Left hindlimb (tissue), 1 donor: ENCODE data around the gene GSX1.
"Not testable (repeated sequence)": the region's sequence is repeated elsewhere in the genome, so short reads cannot be mapped to it uniquely, and the experiment has no call there.

Experiments
- DNase-seq: peaks from one replicate; pipeline ENCODE4 v3.0.0-alpha.2; 2018

GSX1 gene

GRCh38 chr13:27792393-27793218 lies at the start of gene GSX1:
TSS of gene GSX1 (plus strand) at chr13:27792483. CDS start at chr13:27792691, 208 bp downstream.
- peak; percentile 77 for DNase-seq

GRCh38 chr13:27744801-27745200 lies 47.5 kb upstream of the GSX1 start:
- no peak for DNase-seq

GRCh38 chr13:27745301-27745700 lies 47.0 kb upstream of the GSX1 start:
- no peak for DNase-seq

- DNase-seq = not testable (repeated sequence)
Measured at GRCh38 chr13:27748143-27748542, 44.1 kb upstream of the GSX1 start.

- no peak for DNase-seq
Measured at GRCh38 chr13:27751953-27752532, 40.2 kb upstream of the GSX1 start.

- DNase-seq = no peak
Measured at GRCh38 chr13:27765650-27766049, 26.6 kb upstream of the GSX1 start.

- DNase-seq = no peak
Measured at GRCh38 chr13:27770809-27771208, 21.5 kb upstream of the GSX1 start.

- DNase-seq = no peak
Measured at GRCh38 chr13:27772651-27773425, 19.4 kb upstream of the GSX1 start.

- DNase-seq = no peak
Measured at GRCh38 chr13:27774169-27774568, 18.1 kb upstream of the GSX1 start.

GRCh38 chr13:27774651-27775050 lies 17.6 kb upstream of the GSX1 start:
- no peak for DNase-seq

- no peak for DNase-seq
Measured at GRCh38 chr13:27775943-27776342, 16.3 kb upstream of the GSX1 start.

- no peak for DNase-seq
Measured at GRCh38 chr13:27782151-27782550, 10.1 kb upstream of the GSX1 start.

- no peak for DNase-seq
Measured at GRCh38 chr13:27783111-27783510, 9.2 kb upstream of the GSX1 start.

- DNase-seq = no peak
Measured at GRCh38 chr13:27788271-27788670, 4.0 kb upstream of the GSX1 start.

GRCh38 chr13:27789153-27789494 lies 3.2 kb upstream of the GSX1 start:
- no peak for DNase-seq

GRCh38 chr13:27789495-27790303 lies 2.6 kb upstream of the GSX1 start:
- DNase-seq = no peak

GRCh38 chr13:27790523-27790922 lies 1.8 kb upstream of the GSX1 start:
- no peak for DNase-seq

- DNase-seq = no peak
Measured at GRCh38 chr13:27791146-27791900, 960 bp upstream of the GSX1 start.

GRCh38 chr13:27791901-27792392 lies 336 bp upstream of the GSX1 start:
- DNase-seq = no peak

GRCh38 chr13:27793507-27794367 lies 1.5 kb downstream of the GSX1 start:
- DNase-seq = no peak

GRCh38 chr13:27794368-27794691 lies 2.0 kb downstream of the GSX1 start:
- DNase-seq = no peak
